Adipocyte (in vitro differentiated cells): ENCODE measurements around the gene LYRM1.

Source experiments
- DNase-seq: peaks from one replicate; pipeline ENCODE4 v3.0.0-alpha.2; 2015; ENCODE audit warnings: low read depth
- H3K27me3 ChIP-seq: replicated peaks from 2 replicates; pipeline ENCODE4 v1.7.0; 2013; ENCODE audit warnings: mild to moderate bottlenecking, low read length, moderate library complexity; ENCODE audit not compliant: control insufficient read depth, insufficient read depth
- H3K36me3 ChIP-seq: 2 replicates; pipeline ENCODE4 v1.7.0; 2013; ENCODE audit warnings: low read length, mild to moderate bottlenecking, moderate library complexity; ENCODE audit not compliant: control insufficient read depth, insufficient read depth, severe bottlenecking
- H3K4me1 ChIP-seq: 2 replicates; pipeline ENCODE4 v1.7.0; 2013; ENCODE audit warnings: mild to moderate bottlenecking, low read length, moderate library complexity; ENCODE audit not compliant: control insufficient read depth, insufficient read depth
- H3K4me3 ChIP-seq: 2 replicates; pipeline ENCODE4 v1.7.0; 2013; ENCODE audit warnings: mild to moderate bottlenecking, low read length, moderate library complexity
- H3K9ac ChIP-seq: 2 replicates; pipeline ENCODE4 v1.7.0; 2013; ENCODE audit warnings: mild to moderate bottlenecking, low read length, moderate library complexity
- H3K9me3 ChIP-seq: 2 replicates; pipeline ENCODE4 v1.7.0; 2013; ENCODE audit warnings: mild to moderate bottlenecking, low read length, moderate library complexity; ENCODE audit not compliant: control insufficient read depth

LYRM1 gene

GRCh38 chr16:20889625-20890275, 10.8 kb upstream of the LYRM1 start:
- Histone ChIP-seq H3K9me3 (no peaks in the 10 kb centered on the region), H3K27me3 (no peaks in the 10 kb centered on the region), H3K9ac (no peak overlapping the region), H3K4me1 (peaks cover 73% of the 10 kb centered on the region), H3K36me3 (peaks cover 85% of the 10 kb centered on the region), H3K4me3 (no peak overlapping the region)
- no peak for DNase-seq

GRCh38 chr16:20894388-20894787, 6.2 kb upstream of the LYRM1 start:
- no peak overlapping the region for H3K4me3 ChIP-seq
- H3K9ac ChIP-seq, result no peak overlapping the region
- DNase-seq, result no peak
- H3K36me3 ChIP-seq, result peaks cover 84% of the 10 kb centered on the region
- H3K9me3 ChIP-seq, result no peaks in the 10 kb centered on the region
- no peaks in the 10 kb centered on the region for H3K27me3 ChIP-seq
- peaks cover 72% of the 10 kb centered on the region for H3K4me1 ChIP-seq

- H3K4me1 ChIP-seq, result peaks cover 68% of the 10 kb centered on the region
- H3K9me3 ChIP-seq, result no peaks in the 10 kb centered on the region
- DNase-seq, result peak; percentile 81
- H3K27me3 ChIP-seq, result no peaks in the 10 kb centered on the region
- H3K36me3 ChIP-seq, result peaks cover 54% of the 10 kb centered on the region
- peak overlapping the region; percentile 97 for H3K4me3 ChIP-seq
- peak overlapping the region; percentile 99 for H3K9ac ChIP-seq
Measured at GRCh38 chr16:20897253-20897897, 3.2 kb upstream of the LYRM1 start.

DNA sequence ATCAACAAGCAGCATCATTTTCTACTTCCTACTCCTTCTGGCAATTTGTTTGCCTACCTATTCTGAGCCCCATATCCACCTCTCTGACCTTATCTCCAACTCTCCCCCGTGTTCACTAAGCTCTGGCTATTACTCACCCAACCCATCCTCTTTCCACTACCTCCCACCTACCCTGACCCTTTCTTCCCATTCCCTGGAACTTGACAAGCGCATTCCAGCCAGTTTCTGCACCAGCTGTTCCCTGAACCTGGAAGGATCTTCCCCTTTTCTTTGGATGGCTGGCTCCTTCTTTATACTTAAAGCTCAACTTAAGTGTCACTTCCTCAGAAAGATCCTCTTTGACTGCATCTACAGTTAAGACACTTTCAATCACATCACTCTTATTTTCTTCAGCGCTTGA, 2.6 kb upstream of the LYRM1 start:
- H3K9ac ChIP-seq, result peak overlapping the region; percentile 99
- H3K36me3 ChIP-seq, result peaks cover 49% of the 10 kb centered on the region
- H3K27me3 ChIP-seq, result no peaks in the 10 kb centered on the region
- H3K4me1 ChIP-seq, result peaks cover 68% of the 10 kb centered on the region
- H3K9me3 ChIP-seq, result no peaks in the 10 kb centered on the region
- peak overlapping the region; percentile 97 for H3K4me3 ChIP-seq
- no peak for DNase-seq

GRCh38 chr16:20899071-20899470, 1.5 kb upstream of the LYRM1 start:
- DNase-seq, result peak; percentile 81
- Histone ChIP-seq H3K4me1 (peaks cover 69% of the 10 kb centered on the region), H3K36me3 (peaks cover 37% of the 10 kb centered on the region), H3K9ac (peak overlapping the region; percentile 99), H3K4me3 (peak overlapping the region; percentile 97), H3K27me3 (no peaks in the 10 kb centered on the region), H3K9me3 (no peaks in the 10 kb centered on the region)

DNA sequence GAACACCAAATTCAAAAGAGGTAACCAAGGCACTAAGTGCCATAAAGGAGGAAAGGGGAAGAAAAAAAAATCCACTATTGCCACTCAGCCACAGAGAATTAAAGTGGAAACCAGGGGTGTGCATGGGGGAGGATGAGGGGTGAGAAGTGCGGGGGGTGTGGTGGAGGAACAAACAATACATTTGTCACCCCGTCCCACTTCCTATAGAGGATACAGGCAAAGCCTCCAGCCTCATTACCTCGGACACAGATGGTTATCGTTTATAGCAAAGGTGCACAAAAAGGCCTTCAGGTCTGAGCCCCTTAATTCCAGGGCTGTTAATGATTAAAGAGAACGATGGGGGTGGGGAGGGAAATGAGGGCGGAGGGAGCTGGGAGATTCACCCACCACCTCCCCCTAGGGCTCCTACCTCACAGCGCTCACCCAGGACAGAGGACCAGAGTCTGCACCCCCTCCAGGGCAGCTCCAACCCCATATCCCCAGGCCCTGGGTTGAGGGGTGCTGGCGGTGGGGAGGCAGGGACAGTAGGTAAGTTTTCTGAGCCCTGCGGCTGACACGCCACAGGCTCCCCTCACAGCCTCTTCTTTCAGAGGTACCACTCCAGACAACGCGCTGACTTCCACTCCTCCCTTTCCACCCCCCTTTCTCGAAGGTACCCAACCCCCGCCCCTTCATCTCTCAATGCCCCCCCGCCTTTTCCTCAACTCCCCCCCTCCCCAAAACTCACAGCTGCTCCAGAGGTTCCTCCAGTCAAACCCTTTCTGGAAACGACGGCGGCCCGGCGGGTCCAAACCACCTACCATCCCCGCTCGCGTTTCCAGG, 883 bp upstream of the LYRM1 start:
- peak; percentile 60 for DNase-seq

DNA sequence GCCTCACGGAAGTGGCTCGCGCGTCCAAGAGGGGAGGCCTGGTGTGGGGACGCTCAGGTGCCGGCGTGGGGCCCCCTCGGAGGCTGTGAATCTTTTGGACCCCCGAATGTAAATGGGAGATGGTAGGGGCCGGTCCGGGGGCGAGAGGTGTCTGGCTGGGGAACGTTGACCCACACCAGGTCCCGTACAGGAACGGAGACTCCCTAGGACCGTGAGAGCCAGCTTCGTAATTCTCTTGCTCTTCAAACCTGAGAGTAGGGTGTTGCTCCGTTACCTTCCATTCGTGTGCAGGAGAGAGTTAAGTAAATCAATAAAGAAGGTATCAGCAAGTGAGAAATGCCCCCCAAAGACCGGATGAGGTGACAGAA, 481 bp downstream of the LYRM1 start:
- H3K27me3 ChIP-seq, result no peaks in the 10 kb centered on the region
- no peak for DNase-seq
- peak overlapping the region; percentile 99 for H3K9ac ChIP-seq
- H3K4me1 ChIP-seq, result peaks cover 74% of the 10 kb centered on the region
- peak overlapping the region; percentile 97 for H3K4me3 ChIP-seq
- H3K9me3 ChIP-seq, result no peaks in the 10 kb centered on the region
- H3K36me3 ChIP-seq, result peaks cover 17% of the 10 kb centered on the region

More for the DNA sequence above, 883 bp upstream of the LYRM1 start:
- H3K27me3 ChIP-seq, result no peaks in the 10 kb centered on the region
- peak overlapping the region; percentile 99 for H3K9ac ChIP-seq
- H3K4me1 ChIP-seq, result peaks cover 70% of the 10 kb centered on the region
- H3K4me3 ChIP-seq, result peak overlapping the region; percentile 97
- H3K36me3 ChIP-seq, result peaks cover 31% of the 10 kb centered on the region
- no peaks in the 10 kb centered on the region for H3K9me3 ChIP-seq

DNA sequence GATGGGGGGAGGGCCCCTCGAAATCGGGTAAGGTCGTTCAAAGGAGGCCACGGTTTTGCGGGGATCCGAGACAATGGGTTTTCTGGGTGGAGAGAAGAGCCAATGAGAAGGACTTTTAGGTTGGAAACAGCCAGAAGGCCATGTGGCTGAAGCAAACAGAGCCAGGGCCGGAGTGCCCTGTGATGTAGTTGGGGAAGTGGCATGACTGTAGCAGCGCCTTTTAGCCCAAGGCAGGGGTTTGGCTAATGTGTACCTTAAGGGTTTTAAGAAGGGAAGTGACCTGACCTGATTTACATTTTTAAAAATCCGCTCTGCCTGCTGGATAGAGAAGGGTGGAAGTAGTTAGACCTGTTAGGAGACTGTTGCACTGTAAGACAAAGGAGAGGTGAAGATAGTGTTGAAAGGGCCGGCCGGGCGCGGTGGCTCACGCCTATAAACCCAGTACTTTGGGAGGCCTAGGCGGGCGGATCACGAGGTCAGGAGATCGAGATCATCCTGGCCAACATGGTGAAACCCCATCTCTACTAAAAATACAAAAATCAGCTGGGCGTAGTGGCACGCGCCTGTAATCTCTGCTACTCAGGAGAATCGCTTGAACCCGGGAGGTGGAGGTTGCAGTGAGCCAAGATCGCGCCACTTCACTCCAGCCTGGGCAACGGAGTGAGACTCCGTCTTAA, 1.0 kb downstream of the LYRM1 start:
- peak; percentile 80 for DNase-seq
- no peaks in the 10 kb centered on the region for H3K27me3 ChIP-seq
- peak overlapping the region; percentile 97 for H3K4me3 ChIP-seq
- no peaks in the 10 kb centered on the region for H3K9me3 ChIP-seq
- peak overlapping the region; percentile 99 for H3K9ac ChIP-seq
- peaks cover 73% of the 10 kb centered on the region for H3K4me1 ChIP-seq
- H3K36me3 ChIP-seq, result peaks cover 12% of the 10 kb centered on the region

GRCh38 chr16:20902426-20902825, 1.9 kb downstream of the LYRM1 start:
- H3K4me3 ChIP-seq, result peak overlapping the region; percentile 97
- peaks cover 72% of the 10 kb centered on the region for H3K4me1 ChIP-seq
- no peaks in the 10 kb centered on the region for H3K9me3 ChIP-seq
- H3K9ac ChIP-seq, result peak overlapping the region; percentile 99
- DNase-seq, result no peak
- peaks cover 4% of the 10 kb centered on the region for H3K36me3 ChIP-seq
- no peaks in the 10 kb centered on the region for H3K27me3 ChIP-seq

- Histone ChIP-seq H3K27me3 (no peaks in the 10 kb centered on the region), H3K9ac (peak overlapping the region; percentile 99), H3K9me3 (no peaks in the 10 kb centered on the region), H3K4me3 (peak overlapping the region; percentile 41), H3K36me3 (no peaks in the 10 kb centered on the region), H3K4me1 (peaks cover 72% of the 10 kb centered on the region)
- no peak for DNase-seq
Measured at GRCh38 chr16:20903116-20903898, 2.7 kb downstream of the LYRM1 start.
